ENCODE measurements around the gene HHIPL1.
A peak's percentile ranks its signal among the peaks of the same experiment; 100 is the strongest.

The HHIPL1 gene

GRCh38 chr14:99677231-99678140, 32.6 kb downstream of the HHIPL1 start:
- no peak for DNase-seq

GRCh38 chr14:99678198-99678597, 33.3 kb downstream of the HHIPL1 start:
- DNase-seq: no peak

- no peak for DNase-seq
These were observed 34.2 kb downstream of the HHIPL1 start for GRCh38 chr14:99679111-99679510.

GRCh38 chr14:99679543-99679942, 34.6 kb downstream of the HHIPL1 start:
- DNase-seq: no peak

- no peak for DNase-seq
These were observed 35.1 kb downstream of the HHIPL1 start for GRCh38 chr14:99679996-99680395.

- no peak for DNase-seq
These were observed 36.3 kb downstream of the HHIPL1 start for GRCh38 chr14:99681101-99681831.

- no peak for DNase-seq
These were observed 36.9 kb downstream of the HHIPL1 start for GRCh38 chr14:99681832-99682148.

GRCh38 chr14:99682809-99683618, 38.1 kb downstream of the HHIPL1 start:
- DNase-seq: no peak

GRCh38 chr14:99683619-99684409, 38.9 kb downstream of the HHIPL1 start, which contains the start of gene CYP46A1:
Gene CYP46A1 (plus strand): TSS chr14:99684298. CDS start chr14:99684418, 120 bp downstream.
- DNase-seq: peak; percentile 66

GRCh38 chr14:99684410-99684934, 39.5 kb downstream of the HHIPL1 start:
- no peak for DNase-seq

- DNase-seq: no peak
These were observed 40.2 kb downstream of the HHIPL1 start for GRCh38 chr14:99685151-99685591.

GRCh38 chr14:99685596-99685995, 40.7 kb downstream of the HHIPL1 start:
- no peak for DNase-seq

GRCh38 chr14:99686557-99687283, 41.8 kb downstream of the HHIPL1 start:
- DNase-seq: no peak

GRCh38 chr14:99687284-99688209, 42.6 kb downstream of the HHIPL1 start:
- no peak for DNase-seq

GRCh38 chr14:99688210-99688581, 43.3 kb downstream of the HHIPL1 start:
- DNase-seq: no peak

GRCh38 chr14:99688629-99689028, 43.7 kb downstream of the HHIPL1 start:
- DNase-seq: no peak

GRCh38 chr14:99689266-99690236, 44.6 kb downstream of the HHIPL1 start:
- DNase-seq: no peak

- DNase-seq: no peak
These were observed 45.7 kb downstream of the HHIPL1 start for GRCh38 chr14:99690636-99691035.
